SU-DHL-6 (cell line): ENCODE results near the gene RNF19B.

Experiments
- EZH2phosphoT487 ChIP-seq: fragments of 200-600 bp; sonication (generic), shearing (Covaris generic); conservative IDR thresholded peaks from 2 replicates; pipeline ENCODE4 v1.6.1; 2018; ENCODE audit warnings: mild to moderate bottlenecking, antibody characterized with exemption, low read length, moderate library complexity, mixed read lengths
- TF ChIP-seq, protein P1 (sequence below): fragments of 200-600 bp; sonication (generic); IDR thresholded peaks from one replicate; pipeline ENCODE4 v1.5.1; 2017; ENCODE audit warnings: antibody characterized with exemption, mild to moderate bottlenecking, low read length, moderate library complexity; ENCODE audit not compliant: insufficient read depth, poor library complexity, severe bottlenecking

DNA sequence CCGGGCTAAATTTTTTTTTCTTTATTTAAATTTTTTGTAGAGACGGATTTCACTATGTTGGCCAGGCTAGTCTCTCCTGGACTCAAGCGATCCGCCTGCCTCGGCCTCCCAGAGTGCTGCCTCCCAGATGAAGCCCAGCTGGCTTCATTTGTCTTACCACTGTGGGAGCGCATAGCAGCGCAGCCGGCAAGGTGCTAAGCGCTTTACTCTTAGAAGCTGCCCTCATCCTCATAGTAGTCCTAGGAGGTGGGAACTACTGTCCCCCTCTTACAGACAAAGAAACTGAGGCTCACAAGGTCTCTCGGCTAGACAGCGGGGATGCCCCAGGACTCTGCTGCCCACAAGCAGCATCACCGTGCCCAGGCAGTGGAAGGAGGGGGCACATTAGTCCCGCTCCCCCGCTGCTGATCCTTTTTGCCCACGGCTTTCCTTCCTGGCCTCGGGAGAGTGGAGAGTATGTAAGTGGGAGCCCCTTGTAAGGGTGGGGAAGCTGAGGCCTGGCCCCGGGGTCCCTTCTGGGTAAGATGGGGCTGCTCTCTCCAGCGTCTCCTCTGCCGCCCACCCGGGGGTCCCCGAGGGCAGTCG, 64.1 kb downstream of the RNF19B start:
- TF ChIP-seq, protein P1, sequence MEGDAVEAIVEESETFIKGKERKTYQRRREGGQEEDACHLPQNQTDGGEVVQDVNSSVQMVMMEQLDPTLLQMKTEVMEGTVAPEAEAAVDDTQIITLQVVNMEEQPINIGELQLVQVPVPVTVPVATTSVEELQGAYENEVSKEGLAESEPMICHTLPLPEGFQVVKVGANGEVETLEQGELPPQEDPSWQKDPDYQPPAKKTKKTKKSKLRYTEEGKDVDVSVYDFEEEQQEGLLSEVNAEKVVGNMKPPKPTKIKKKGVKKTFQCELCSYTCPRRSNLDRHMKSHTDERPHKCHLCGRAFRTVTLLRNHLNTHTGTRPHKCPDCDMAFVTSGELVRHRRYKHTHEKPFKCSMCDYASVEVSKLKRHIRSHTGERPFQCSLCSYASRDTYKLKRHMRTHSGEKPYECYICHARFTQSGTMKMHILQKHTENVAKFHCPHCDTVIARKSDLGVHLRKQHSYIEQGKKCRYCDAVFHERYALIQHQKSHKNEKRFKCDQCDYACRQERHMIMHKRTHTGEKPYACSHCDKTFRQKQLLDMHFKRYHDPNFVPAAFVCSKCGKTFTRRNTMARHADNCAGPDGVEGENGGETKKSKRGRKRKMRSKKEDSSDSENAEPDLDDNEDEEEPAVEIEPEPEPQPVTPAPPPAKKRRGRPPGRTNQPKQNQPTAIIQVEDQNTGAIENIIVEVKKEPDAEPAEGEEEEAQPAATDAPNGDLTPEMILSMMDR, result no peak
- no peak for TF ChIP-seq EZH2phosphoT487
